ENCODE results near the gene RUNX1.

- no peak for TF ChIP-seq POLR2A (IDR thresholded peaks at IDR 0.05)
- no peak for TF ChIP-seq CTCF (IDR thresholded peaks at IDR 0.05)
These were observed 189.0 kb downstream of the RUNX1 start for GRCh38 chr21:34859976-34860653.
